ENCODE data around the gene PTF1A.
"Not testable (repeated sequence)": the region's sequence is repeated elsewhere in the genome, so short reads cannot be mapped to it uniquely, and the experiment has no call there.

The PTF1A gene

DNA sequence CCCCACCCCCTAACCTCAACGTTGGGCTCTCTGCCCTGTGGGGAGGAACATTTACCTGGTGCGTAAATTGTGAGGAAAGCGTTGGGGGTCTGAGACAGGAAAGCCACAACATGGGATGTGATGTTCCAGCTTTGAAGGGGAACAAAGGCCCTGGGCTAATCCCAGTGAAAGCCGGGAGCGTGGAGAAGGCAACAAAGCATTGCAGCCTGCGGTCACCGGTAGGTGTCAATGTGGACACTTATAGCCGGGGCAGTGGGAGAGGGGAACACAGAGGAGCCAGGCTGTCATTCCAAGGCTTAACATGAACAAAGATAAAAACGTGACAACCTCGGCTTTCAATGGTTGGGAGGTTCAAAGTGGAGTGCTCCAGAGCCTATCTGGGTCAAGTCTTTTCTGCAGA lies 12.7 kb downstream of the PTF1A start:
- DNase-seq (ENCODE audit: low read depth in 2 of 2), result no peak

DNA sequence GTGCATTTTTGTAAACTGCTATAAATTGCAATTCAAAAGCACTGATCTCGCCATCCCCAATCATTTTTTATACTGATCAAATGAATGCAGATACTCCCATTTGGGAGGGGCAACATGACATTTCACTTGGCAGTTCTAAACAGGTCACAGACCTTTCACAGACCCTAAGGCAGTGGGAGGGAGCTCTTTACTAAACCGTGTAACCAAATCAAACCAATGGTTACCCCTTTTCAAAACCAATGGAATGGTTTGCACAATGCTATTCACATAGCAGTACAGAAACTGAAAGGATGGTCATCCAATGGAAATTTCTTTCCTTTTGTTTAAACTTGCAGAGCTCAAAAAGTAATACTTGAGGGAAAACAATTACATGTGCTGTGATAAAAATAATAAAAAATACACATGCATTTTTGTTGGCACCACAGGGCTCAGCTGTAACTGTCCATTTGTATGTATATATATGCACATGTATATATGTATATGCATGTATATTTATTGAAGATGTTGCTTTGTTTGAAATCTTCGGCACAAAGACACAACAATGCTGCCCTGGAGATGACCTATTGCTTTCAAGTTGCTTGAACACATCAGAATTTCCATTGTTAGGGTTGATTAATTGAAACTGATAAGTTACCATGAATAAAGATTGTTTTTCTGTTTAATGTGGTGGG lies 14.0 kb downstream of the PTF1A start:
- no peak for DNase-seq (ENCODE audit: low read depth in 2 of 2)

DNA sequence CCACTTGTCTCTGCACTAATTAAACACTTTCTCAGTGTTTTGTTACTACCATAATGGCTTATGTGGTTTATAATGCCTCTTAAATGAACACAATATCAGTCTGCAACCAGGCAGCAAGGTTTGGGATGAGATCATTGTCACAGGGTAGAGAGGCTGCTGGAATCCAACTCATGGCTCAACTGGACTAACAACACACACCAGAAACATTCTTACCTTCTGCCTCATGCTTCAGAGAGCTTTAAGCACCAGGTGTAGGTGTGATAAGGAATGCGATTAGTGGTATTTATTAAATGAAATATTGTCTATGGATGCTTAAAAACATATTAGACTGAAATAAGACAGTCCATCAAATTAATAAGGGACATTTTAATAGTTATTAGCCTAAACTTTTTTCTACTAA lies 25.4 kb downstream of the PTF1A start:
- DNase-seq (ENCODE audit: low read depth in 2 of 2), result no peak

DNA sequence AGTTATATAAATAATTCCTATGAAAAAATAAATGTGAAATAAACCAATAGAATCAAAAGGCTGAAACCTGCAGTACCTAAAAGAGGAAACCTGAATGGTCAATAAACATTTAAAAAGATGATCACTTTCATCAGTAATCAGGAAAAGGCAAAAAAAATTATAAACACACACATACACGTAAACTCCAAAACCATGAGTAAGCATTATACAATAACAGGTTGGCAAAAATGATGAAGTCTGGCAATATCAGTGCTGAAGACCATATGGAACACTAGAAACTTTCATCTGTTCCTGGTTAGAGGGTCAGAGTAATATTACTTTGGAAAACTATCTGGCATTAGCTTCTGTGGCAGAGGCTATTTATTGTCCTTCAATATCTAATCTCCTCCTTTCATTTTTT lies 38.5 kb downstream of the PTF1A start:
- no peak for DNase-seq (ENCODE audit: low read depth in 2 of 2)

DNA sequence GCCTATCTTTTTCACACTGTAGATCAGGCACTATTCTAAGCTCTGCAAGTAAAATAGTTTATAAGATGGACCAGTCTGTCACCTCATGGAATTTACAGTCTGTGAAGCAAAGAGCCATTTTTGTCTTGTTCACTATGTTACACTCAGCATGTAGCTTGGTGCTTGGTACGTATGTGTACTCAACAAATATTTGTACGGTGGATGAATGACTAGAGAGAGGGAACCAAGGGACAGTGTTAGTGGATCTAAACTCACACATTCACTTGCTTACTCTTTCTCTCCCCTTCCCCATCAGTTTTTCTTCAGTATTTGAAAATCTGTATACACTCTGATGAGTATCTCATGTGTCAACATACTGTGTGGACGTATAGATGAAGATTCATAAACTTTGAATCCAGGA lies 45.9 kb downstream of the PTF1A start:
- DNase-seq (ENCODE audit: low read depth in 2 of 2), result no peak

DNA sequence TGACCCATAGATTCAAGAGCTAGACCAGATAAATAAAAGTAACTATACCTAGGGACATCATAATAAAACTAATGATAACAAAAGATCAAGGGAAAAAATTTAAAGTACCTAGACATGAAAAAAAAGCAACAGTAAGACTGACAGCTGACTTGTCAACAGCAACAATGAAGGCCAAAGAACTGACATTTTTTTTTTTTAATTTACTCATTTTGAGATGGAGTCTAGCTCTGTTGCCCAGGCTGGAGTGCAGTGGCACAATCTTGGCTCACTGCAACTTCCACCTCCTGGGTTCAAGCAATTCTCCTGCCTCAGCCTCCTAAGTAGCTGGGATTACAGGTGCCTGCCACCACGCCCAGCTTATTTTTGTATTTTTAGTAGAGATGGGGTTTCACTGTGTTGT lies 49.7 kb downstream of the PTF1A start:
- not testable (repeated sequence) for DNase-seq (ENCODE audit: low read depth in 2 of 2)

Measured in stimulated activated CD8-positive, alpha-beta memory T cell treated with anti-CD3 and anti-CD28 coated beads, Interleukin-2, amount 100 ng/mL, for 1 hour (primary cell).